Thyroid gland (tissue), 4 donors: ENCODE measurements around the gene PCBD2.

Experiments
- POLR2A ChIP-seq, 2 donors: fragments of 450-650 bp; IDR thresholded peaks; one replicate each; pipeline ENCODE4 v1.6.1; 2017; ENCODE audit warnings: antibody characterized with exemption in 2 of 2, mild to moderate bottlenecking in 2 of 2, moderate library complexity in 1 of 2
- TF ChIP-seq, protein P1 (sequence below), 6 experiments: fragments of 200-600 bp in 3 of 6; fragments of 450-650 bp in 3 of 6; sonication (generic) in 3 of 6; IDR thresholded peaks; one replicate each; pipeline ENCODE4 v1.5.1; 2016 to 2019; ENCODE audit warnings: antibody characterized with exemption in 6 of 6, mild to moderate bottlenecking in 2 of 6, inconsistent platforms in 1 of 6, moderate library complexity in 1 of 6

DNA sequence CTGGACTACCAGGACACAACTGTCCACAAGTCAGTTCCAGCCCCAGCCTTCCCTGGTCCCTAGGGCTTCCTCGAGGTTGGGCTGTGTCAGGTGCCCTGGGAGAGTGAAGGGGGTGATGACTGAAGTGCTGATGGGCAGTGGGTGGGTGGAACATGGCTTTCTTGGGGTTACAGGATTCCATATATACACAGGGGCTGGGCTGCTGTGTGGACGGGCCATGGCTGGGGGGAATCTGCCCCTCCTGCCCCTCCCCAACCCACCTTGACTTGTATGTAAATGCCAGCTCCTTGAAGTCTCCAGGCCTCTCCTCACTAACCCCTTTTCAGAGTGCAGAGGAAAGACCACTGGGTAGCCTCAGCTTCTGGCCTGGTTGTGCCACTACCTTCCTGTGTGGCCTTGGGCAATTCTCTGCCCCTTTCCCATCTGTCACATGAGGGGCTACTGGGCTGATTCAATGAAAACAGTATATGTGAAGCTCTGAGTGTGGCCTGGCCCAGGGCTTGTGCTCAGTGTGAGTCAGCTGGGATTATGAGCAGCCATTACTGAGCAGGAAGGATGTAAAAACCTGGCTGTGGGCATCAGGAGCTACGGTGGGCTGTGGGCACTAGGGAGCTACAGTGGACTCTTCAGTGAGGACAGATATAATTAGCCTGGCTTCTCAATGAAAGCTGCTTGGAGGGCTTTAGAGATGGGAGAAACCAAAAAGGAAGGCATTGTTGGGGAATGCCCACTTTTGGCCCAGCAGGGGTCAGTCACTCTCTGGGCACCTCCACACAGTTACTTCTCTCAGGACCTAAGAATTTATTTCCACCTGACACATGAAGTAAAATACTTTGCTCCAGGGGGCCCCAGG lies 105.8 kb downstream of the PCBD2 start:
- TF ChIP-seq, protein P1, sequence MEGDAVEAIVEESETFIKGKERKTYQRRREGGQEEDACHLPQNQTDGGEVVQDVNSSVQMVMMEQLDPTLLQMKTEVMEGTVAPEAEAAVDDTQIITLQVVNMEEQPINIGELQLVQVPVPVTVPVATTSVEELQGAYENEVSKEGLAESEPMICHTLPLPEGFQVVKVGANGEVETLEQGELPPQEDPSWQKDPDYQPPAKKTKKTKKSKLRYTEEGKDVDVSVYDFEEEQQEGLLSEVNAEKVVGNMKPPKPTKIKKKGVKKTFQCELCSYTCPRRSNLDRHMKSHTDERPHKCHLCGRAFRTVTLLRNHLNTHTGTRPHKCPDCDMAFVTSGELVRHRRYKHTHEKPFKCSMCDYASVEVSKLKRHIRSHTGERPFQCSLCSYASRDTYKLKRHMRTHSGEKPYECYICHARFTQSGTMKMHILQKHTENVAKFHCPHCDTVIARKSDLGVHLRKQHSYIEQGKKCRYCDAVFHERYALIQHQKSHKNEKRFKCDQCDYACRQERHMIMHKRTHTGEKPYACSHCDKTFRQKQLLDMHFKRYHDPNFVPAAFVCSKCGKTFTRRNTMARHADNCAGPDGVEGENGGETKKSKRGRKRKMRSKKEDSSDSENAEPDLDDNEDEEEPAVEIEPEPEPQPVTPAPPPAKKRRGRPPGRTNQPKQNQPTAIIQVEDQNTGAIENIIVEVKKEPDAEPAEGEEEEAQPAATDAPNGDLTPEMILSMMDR (IDR thresholded peaks at IDR 0.05) = peak in 1 of 6 experiments; percentile 10
- no peak for TF ChIP-seq POLR2A (IDR thresholded peaks at IDR 0.05)
